ENCODE measurements around the gene MCTP1.

GRCh38 chr5:94808497-94808896, 476.4 kb downstream of the MCTP1 start:
- TF ChIP-seq CTCF (IDR thresholded peaks at IDR 0.05; ENCODE audit: low read length) (no peak), EZH2 (optimal IDR thresholded peaks at IDR 0.05; ENCODE audit: low read depth, low read length) (no peak), EZH2phosphoT487 (IDR thresholded peaks at IDR 0.05; ENCODE audit: low read length) (no peak)

All from MM.1S (cell line).